T47D (cell line): ENCODE measurements around the gene FOXN4.

Experiments used
- DNase-seq, 2 experiments: peaks; one replicate each; pipeline versions ENCODE4 v3.0.0 to v3.0.0-alpha.2; 2011 to 2012; ENCODE audit warnings: low read depth in 1 of 2, low spot score in 1 of 2
- JUND ChIP-seq: IDR thresholded peaks from 2 replicates; pipeline ENCODE4 v1.6.1; 2012; ENCODE audit warnings: low read depth
- in situ Hi-C: cut with HindIII; loops from 2 replicates; pipeline ENCODE4 v1.10.0; 2016; ENCODE audit warnings: low sequenced_read_pairs, low pct_unique_long_range_greater_than_20kb

Gene FOXN4

DNA sequence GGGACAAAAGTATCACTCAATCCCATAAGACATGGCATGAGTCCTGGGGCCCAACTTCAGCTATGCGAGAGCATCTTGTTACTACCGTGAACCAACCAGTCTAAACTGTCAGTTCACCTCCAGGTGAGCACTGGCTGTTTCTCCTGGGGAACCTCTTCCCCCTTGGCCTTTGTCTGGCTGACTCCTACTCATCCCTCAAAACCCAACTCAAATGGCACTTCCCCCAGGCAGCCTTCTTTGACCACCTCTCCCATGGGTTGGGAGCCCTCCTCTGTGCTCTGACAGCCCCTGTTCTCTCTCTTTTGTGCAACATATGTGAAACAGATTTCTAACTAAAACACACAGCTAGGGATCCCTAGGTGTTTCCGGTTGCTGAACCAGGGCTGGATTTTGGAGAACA is 37.7 kb downstream of the FOXN4 start:
- in situ Hi-C loops: no loop called here
- DNase-seq: no peak
- TF ChIP-seq JUND: no peak

DNA sequence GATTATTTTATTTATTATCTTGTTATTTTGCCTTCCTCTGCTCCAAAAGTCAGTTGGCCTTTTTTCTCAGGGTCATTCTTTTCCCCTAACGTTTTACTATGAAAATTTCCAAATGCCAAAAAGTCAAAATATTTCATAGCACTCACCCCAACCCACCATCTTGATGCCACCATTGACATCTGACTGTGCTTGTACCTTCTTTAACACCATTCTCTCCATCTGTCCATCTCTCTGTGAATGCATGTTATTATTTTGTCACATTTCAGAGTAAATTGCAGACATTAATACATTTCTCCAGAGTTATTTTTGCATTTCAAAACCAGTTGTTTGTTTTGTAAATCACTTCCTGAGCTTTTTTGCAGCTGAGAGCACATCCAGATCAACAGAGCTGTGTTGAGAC is 38.6 kb downstream of the FOXN4 start:
- in situ Hi-C loops: no loop called here
- TF ChIP-seq JUND: no peak
- DNase-seq: no peak

DNA sequence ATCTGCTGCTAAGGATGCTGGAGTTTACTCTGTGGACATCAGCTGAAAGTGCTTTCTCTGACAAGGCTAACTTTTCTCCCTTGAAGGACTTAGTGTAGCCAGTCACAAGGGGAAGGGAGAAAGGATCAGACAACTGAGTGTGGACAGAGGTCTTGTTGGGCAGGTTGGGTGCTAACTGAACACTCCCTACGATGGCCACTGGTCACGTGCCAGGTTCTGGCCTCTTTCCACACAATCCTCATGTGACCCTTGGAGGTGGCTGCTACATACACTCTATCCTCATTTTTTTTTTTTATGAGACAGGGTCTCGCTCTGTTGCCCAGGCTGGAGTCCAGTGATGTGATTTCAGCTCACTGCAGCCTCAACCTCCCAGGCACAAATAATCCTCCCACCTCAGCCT is 39.7 kb downstream of the FOXN4 start:
- no peak for TF ChIP-seq JUND
- in situ Hi-C loops: no loop called here
- DNase-seq: peak in 1 of 2 experiments; percentile 42

GRCh38 chr12:109268896-109269295 is 40.2 kb downstream of the FOXN4 start:
- no peak for TF ChIP-seq JUND
- in situ Hi-C loops: no loop called here
- DNase-seq: no peak

GRCh38 chr12:109267361-109267760 is 41.7 kb downstream of the FOXN4 start:
- no peak for DNase-seq
- in situ Hi-C loops: no loop called here

DNA sequence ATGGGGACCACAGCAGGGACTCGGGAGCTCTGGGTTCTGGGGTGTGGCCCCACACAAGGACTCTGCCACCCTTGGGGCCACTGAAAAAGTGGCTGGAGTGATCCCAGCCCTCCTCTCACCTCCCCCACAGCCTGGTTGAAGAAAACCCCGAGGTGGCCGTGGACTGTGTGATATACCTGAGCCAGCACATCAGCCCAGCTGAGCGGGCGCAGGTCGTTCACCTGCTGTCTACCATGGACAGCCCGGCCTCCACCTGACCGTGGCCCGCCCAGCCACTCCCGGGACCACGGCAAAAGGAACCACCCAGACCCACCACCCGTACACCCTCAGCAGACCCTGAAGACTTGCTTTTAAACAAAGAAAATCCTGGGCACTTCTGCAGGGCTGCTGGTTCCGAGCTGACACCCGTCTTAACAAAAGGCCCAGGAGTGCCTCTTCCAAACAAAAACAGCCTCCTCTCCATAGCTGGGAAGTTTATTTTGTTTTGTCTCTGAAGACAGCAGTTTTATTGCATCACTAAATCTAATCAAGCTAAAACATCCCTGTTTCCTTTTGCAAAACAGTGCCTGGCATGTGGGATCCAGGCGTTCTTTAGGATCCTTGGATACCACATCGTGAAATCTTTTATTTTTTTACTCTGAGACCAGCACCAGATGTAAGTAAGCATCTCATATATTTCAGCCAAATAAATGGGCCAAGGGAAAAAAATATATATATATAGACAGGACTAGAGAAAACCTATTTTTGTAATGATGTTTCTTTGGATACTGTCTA is 42.8 kb downstream of the FOXN4 start:
- no peak for TF ChIP-seq JUND
- no peak for DNase-seq
- in situ Hi-C loops: no loop called here

More at GRCh38 chr12:109267361-109267760, 41.7 kb downstream of the FOXN4 start:
- no peak for TF ChIP-seq JUND

GRCh38 chr12:109264943-109265650 is 44.0 kb downstream of the FOXN4 start:
- DNase-seq: no peak
- no peak for TF ChIP-seq JUND
- in situ Hi-C loops: no loop called here

DNA sequence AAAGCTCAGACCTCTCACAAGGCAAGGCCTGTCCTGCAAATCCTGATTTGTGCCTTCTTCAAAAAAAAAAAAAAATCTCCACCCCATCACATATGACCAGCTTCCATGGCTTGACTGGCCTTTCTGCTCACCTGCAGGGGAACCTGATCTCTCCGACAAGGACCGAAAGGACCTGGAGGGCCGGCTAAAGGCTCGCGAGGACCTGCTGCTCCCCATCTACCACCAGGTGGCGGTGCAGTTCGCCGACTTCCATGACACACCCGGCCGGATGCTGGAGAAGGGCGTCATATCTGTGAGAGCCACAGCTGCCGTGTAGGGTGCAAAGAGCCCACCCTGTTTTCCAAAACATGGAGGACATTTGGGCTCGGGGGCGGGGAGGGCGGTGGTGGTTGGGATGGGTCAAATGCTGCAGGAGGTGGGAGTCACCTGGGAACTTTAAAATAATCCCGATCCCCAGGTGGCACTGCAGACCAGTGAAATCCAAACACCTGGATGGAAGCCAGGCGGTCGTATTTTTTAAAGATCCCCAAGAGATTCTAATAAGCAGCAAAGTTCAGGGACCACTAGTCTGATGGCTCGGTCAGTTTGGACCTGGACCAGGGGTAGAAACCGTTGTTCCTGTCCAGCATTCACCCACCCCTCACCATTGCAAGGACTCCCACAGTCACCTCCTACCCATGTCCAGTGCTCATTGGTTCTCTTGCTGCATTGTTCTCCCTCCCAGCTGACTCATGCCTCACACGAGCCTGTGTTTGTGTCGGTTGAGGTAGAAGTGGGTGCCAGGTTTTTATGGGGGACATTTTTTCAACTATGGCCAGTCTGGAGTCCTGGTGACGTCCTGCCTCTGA is 44.8 kb downstream of the FOXN4 start:
- TF ChIP-seq JUND: no peak
- peak; percentile 87 to 91 for DNase-seq
- in situ Hi-C loops: no loop called here

- no peak for TF ChIP-seq JUND
- DNase-seq: no peak
- in situ Hi-C loops: no loop called here
Measured at GRCh38 chr12:109263439-109263838, 45.6 kb downstream of the FOXN4 start.

DNA sequence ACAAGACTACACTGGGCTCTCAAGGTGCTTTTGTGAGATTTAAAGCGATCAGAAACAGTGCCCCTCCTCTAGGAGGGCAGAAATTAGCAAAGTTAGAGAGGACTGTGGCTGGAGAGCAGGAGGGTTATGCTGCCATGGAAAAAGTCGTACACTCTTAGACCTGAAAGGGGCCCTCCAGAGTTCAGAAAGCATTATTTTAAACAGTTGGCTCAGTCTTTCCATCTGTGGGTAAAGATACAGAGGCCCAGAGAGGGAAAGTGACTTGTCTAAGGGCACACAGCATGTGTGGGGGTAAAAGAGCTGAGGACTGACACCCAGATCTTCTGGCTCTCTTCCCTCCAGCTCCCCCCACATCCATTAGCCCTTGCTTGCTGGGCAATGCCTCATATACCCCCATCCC is 47.1 kb downstream of the FOXN4 start:
- in situ Hi-C loops: no loop called here
- no peak for DNase-seq
- TF ChIP-seq JUND: no peak

GRCh38 chr12:109261087-109261486 is 48.0 kb downstream of the FOXN4 start:
- no peak for DNase-seq
- in situ Hi-C loops: no loop called here
- no peak for TF ChIP-seq JUND

DNA sequence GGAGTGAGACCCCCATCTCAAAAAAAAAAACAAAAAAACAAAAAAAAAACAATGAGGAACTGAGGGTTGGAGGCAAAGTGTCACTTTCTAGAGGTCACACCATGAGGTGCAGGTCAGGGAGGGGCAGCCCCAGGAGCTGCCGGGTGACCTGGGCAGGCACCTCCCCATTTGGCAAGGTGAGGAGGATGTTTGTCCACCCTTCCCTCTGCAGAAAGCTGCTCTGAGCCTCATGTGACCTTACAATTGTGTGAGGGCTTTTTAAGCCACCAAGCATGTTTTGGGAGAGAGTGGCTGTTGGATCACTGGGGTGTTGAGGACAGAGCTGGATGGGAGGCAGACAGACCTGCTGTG is 49.6 kb downstream of the FOXN4 start:
- DNase-seq: no peak
- in situ Hi-C loops: no loop called here
- no peak for TF ChIP-seq JUND
